Dermis blood vessel endothelial cell (primary cell): ENCODE measurements around the gene MUS81. TPM values are rescaled to one million over a fixed set of nuclear protein-coding genes. Genes with fewer than 3 reads are reported as not detected.
"Not testable (repeated sequence)": the region's sequence is repeated elsewhere in the genome, so short reads cannot be mapped to it uniquely, and the experiment has no call there.

Experiments
- DNase-seq: peaks from one replicate; pipeline ENCODE4 v3.0.0; 2010
- total RNA-seq: library from RNA; depleted of rRNA; stranded (reverse); fragments of >200 nt; gene quantifications from 2 replicates; pipeline ENCODE4 v1.2.3, GENCODE V29; 2014

MUS81 gene
- total RNA-seq, 1 donor from 2014 or later = 49.7 TPM

DNA sequence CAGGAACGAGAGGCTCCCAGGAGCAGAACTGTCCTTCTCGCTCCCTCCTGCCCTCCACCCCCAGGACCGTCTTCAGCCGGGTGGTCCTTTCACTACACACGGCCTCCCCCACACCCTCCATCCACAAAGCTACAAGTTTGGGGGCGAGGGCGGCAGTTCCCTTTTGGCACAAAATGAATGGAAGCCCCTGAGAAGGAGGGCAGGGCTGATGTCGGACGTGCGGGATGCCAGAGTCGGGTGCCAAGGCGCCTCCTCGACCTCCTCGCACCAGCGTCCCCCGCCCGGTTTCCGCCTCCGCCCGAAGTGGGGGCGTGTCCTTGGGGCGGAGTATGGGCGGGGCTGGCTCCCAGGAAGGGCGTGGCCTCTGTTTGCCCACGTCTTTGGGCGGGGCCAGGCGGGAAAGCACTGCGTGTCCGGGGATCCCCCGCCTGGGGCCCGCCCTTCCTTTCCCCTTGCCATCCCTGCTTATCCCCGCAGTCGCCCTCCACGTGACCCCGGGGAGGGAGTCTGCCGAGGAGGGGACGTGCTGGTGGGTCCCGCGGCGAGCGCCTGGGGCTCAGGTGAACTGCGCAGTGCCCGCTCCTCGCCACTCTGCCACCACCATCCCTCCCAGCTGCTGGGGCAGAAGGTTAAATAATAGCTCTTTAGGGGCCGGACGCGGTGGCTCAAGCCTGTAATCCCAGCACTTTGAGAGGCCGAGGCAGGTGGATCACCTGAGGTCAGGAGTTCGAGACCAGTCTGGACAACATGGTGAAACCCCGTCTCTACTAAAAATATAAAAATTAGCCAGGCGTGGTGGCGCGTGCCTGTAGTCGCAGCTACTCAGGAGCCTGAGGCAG lies 13.3 kb downstream of the MUS81 start:
- DNase-seq = peak; percentile 83

DNA sequence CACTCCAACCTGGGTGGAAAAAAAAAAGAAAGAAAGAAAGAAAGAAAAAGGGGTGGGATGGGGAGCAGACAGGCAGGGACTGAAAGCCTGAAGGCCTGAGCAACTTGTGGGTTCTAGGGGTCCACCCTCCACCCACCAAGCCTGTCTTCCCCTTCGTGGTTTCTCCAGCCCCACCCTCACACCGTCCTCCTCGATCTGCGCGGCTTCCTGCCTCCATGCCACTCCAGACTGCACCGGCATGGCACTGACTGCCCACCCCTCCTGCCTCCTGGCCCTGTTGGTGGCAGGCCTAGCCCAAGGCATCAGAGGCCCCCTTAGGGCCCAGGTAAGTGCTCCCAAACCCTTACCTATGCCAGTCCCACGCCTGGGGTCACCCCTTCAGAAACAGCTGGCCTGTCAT lies 19.4 kb downstream of the MUS81 start, which contains the start of gene CTSW:
TSS of gene CTSW (plus strand) at position 221 of the 400 bp plus-strand sequence. CDS start at position 239, 18 bp downstream.
- no peak for DNase-seq

DNA sequence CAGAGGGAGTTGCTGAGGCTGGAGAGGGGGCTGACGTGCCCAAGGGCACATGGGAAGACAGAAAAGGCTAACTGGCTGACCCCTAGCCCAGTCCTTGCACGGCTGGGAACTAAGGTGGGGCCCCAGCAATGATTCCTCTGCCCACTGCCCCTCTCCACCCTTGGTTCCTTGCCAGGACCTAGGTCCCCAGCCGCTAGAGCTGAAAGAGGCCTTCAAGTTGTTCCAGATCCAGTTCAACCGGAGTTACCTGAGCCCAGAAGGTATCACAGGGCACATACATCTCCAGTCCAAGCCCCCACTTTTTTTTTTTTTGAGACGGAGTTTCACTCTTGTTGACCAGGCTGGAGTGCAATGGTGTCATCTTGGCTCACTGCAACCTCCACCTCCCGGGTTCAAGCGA lies 19.8 kb downstream of the MUS81 start:
- no peak for DNase-seq

DNA sequence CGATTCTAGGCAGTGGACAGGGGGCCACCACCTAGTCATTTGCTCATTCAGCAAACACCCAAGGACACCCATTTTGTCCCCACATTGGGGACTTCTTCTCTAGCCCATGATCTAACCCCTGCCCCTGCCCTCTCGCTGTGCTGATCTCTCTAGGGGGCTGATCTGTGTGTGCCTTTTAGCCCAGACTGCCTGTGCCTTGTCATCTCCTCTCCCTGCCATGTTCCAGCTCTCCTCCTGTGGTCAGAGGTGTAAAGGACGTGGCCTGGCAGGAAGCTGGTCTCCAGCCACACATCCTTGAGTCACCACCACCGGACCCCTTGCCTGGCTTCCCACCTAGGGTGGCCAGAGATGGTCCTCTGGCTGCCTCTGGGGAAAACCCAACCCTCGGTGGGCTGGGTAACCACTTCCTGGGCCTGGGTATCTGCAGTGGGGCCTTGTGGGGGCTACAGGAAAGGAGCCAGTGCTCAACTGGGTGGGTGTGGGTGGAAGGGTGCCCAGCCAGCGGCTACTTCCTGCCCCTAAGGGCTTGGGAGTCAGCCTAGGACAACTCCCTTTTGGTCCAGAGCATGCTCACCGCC lies 20.7 kb downstream of the MUS81 start:
- no peak for DNase-seq

DNA sequence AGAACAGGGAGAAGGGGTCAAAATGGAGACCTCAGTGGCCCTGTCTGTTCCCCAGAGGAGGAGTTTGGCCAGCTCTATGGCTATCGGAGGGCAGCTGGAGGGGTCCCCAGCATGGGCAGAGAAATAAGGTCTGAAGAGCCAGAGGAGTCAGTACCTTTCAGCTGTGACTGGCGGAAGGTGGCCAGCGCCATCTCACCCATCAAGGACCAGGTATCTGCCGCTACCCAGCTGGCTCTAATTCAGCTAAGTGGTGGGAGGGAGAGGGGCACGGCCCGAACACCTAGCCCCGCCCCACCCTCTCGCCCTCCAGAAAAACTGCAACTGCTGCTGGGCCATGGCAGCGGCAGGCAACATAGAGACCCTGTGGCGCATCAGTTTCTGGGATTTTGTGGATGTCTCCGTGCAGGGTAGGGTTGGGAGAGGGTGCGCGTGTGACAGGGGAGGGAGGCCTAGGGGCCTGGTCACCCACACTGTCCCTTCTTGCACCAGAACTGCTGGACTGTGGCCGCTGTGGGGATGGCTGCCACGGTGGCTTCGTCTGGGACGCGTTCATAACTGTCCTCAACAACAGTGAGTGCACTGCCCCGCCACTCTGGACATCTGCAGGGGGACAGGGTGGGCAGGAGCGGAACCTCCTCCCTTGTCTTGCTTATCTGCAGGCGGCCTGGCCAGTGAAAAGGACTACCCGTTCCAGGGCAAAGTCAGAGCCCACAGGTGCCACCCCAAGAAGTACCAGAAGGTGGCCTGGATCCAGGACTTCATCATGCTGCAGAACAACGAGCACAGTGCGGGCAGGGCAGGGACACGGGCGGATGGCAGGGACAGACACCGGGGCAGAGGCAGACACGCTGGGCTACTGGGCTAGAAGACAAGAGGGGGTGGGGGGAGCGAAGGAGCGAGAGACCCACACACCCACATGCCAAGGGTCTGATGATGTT lies 22.2 kb downstream of the MUS81 start:
- no peak for DNase-seq

DNA sequence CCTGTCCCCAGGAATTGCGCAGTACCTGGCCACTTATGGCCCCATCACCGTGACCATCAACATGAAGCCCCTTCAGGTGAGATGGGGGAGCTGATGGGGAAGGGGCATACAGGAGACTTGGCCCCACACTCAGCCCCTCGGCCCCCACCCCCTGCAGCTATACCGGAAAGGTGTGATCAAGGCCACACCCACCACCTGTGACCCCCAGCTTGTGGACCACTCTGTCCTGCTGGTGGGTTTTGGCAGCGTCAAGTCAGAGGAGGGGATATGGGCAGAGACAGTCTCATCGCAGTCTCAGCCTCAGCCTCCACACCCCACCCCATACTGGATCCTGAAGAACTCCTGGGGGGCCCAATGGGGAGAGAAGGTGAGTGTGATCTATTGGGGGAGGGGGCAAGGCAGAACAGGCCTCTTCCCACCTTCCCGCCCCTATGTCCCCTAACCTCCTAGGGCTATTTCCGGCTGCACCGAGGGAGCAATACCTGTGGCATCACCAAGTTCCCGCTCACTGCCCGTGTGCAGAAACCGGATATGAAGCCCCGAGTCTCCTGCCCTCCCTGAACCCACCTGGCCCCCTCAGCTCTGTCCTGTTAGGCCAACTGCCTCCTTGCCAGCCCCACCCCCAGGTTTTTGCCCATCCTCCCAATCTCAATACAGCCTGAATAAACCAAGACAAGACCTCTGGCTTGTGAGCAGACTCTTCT lies 23.0 kb downstream of the MUS81 start:
- DNase-seq = no peak

DNA sequence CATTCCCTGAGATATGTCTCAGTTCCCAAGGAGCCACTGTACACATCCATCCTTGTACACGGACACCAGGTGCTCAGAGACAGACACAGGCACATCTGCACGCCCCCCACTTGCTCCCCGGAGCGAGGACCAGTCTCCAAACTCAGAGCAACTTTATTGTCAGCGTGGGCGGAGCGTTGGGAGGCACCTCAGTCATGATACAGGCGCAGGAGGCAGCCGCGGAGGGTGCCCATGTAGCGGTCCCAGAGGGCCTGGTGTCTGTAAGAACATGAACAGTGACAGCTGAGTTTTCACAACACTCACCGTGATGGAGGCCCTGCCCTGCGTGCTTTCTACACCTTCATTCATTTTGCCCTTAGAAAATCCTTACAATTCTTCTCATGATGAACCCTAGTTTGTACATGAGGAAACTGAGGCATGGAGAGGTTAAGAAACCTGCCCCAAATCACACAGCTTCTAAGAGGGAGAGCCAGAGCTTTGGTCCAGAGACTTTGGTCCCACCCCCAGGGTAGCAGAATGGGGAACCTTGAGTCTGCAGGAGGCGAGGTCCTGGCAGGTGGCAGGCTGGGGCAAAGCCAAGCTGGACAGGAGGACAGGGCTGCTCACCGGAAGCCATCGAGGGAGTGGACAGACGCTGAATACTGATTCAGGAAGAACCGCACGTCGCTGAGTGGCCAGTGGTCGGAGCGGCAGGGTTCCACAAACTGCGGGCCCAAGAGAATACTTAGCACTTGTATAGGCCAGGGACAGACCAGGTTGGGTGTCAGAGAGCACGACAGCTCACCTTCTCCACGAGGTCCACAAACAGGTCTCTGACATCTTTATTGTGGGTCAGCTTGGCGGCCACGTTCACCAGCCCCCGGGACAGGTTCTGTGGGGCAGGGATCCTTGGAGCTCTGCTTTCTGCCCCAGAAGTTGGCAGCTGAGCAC lies 23.8 kb downstream of the MUS81 start:
- no peak for DNase-seq

DNA sequence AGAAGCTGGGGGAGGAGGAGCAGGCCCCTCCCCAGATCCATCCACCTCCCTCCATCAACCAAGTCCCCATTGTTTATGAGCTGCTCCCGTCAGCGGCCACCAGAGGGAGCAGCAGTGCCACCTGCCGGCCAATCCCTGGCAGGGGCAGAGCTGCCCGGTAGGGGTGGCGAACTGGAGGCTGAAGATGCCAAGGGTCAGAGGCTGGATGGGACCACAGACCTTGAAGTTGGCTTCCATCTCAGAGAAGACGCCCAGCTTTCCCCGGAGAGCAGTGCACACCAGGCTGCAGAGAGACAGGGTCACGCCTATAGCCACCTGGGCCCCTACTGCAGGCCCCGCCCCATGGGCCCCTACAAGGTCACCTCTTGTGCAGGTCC lies 24.5 kb downstream of the MUS81 start:
- peak; percentile 91 for DNase-seq

DNA sequence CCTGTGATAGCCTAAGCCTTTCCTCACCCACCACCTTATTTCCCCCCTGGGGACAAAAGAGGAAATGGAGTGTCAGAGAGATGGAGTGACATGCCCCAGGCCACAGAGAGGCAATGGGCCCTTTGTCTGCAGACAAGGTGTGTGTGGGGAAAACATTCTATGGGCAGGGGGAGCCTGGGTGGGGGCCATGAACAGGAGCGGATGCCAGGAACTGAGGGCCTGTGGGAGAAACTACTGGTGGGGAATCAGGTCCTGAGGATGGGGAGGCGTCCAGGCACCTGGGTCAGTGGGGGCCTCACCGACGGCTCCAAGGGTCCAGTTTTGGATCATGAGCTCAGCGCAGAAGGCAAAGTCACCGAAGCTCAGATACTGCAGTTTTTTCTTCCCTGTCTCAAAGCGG lies 25.0 kb downstream of the MUS81 start:
- no peak for DNase-seq

DNA sequence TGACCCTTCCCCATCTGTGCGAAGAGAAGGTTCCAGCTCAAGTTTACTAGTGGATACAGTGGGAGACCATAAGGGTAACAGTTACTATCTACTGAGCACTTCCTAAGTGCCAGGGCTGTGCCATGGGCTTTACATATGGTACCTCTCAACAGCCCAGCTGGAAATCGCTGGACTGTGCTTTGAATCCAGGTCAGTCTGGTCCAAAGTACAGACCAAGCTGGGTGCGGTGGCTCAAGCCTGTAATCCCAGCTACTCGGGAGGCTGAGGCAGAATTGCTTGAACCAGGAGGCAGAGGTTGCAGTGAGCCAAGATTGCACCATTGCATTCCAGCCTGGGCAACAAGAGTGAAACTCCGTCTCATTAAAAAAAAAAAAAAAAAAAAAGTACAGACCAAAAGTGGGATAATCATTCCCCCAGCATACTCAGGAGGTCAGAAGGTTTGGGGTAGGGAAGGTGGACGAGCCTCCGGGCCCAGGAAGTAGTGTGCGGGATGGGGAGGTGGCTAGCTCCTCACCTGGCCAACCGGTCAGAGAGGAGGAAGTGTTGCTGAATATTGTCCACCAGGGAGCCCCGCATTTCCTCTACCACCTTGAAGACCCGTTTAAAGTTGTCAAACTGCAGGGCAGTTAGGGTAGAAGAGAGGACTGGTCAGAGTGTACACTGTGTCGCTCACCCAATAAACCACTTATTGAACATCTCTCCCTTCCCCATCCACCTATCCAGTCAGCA lies 25.7 kb downstream of the MUS81 start:
- no peak for DNase-seq

DNA sequence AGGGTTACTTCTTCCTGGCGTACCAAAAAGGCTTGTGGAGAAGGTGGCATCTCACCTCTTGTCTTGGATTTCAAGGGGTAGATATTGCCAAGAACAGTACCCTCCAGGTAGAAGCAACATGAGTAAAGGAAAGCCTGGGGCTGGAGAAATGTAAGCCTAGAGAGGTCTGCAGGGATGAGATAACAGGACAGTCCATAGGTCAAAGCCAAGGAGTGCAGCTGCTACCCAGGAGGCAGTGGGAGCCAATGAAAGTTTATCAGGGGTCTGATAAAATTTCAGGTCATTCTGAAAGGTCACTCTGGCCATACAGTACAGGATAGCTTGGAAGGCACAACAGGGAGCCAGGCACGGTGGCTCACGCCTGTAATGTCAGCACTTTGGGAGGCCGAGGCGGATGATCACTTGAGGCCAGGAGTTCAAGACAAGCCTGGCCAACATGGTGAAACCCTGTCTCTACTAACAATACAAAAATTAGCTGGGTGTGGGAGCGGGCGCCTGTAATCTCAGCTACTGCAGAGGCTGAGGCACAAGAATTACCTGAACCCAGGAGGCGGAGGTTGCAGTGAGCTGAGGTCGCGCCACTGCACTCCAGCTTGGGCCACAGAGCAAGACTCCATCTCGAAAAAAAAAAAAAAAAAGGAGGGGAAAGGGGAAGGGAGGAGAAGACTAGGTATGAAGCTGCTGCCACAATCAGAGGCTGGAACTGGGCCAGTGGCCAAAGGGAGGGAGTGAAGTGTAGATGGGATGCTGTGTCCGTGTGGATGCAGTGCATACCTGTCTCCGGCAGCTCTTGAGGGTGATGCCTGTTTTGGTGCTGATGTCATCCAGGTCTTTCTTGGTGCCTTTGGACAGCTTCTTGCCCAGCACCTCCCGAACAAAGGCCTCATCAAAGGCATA lies 26.8 kb downstream of the MUS81 start:
- DNase-seq = no peak

DNA sequence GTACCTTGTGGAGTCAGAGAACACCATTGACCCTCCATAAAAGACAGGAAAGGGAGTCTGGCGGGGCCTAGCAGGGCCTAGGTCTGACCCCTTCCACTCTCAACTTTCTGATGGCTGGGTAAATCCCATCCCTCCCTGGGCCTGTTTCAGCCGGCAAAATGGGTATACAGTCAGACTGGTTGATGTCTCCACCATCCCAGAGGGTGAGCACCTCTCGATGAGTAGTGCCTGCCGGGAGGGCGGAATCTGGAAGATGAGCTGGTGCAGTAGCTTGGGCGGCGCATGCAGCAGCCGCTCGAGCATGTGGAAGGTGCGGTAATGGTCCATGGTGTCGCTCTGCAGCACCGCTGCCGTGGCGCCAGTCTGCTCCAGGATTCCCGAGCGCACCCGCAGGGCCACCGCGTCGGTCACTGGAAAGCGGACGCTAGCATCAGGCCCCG lies 27.5 kb downstream of the MUS81 start:
- DNase-seq = no peak

DNA sequence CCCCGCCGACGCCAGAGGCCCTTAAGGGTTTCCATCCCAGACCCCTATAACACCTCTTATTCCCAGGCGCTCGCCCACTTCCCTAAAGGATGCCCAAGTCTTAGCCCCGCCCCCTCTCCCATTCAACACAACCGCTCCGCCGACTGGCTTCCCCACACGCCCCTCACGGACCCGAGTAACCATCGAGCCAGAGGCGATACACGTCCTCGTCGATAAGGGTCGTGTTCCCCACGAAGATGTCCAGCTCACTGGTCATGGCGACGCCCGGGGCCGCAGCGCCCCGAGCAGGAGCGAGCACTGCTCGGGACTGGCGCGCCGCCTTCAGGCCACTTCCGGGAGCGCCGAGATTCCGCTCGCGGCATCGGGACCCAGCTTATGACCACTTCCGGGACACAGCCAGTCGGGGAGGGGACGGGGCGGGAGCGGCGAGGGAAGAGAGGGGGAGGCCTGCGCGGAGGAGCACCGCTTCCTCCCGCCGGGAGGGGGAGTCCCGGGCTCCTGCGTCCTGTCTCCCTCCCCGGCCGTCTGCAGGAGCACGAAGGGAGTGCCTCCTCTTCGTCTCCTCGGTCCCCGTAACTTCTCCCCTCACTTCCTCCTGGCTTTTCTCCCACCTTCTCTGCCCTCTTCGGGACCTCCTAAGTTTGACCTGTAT lies 28.1 kb downstream of the MUS81 start, which contains the start of gene FIBP:
TSS of gene FIBP (minus strand) at position 309 of the 652 bp plus-strand sequence. CDS start at position 256, 53 bp downstream.
- DNase-seq = peak; percentile 98

DNA sequence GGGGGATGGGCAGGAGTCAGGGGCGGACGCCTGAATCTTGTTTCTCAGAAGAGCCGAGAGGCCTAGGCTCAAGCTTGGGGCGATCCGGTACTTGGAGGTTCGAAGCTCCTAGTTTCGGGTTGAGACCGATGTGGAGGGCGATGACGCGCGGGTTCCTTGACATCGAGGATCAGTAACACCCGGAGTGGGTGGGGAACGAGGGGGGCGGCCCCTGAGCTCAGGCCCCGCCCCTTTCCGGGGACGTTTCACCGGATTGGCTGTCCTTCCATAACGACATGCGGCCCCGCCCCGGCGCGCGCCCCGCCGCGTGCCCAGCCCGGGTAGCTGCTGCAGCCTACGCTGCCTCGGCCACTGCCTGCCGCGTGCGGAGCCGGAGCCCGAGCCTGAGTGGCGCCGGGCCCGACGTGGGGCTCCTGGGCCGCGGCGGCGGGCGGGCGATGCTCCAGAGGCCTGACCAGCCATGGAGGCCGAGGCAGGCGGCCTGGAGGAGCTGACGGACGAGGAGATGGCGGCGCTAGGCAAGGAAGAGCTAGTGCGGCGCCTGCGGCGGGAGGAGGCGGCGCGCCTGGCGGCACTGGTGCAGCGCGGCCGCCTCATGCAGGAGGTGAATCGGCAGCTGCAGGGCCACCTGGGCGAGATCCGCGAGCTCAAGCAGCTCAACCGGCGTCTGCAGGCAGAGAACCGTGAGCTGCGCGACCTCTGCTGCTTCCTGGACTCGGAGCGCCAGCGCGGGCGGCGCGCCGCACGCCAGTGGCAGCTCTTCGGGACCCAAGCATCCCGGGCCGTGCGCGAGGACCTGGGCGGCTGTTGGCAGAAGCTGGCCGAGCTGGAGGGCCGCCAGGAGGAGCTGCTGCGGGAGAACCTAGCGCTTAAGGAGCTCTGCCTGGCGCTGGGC lies 30.3 kb downstream of the MUS81 start, which contains the start of gene CCDC85B:
TSS of gene CCDC85B (plus strand) at position 350 of the 895 bp plus-strand sequence. CDS start at position 461, 111 bp downstream.
- DNase-seq = peak; percentile 97

DNA sequence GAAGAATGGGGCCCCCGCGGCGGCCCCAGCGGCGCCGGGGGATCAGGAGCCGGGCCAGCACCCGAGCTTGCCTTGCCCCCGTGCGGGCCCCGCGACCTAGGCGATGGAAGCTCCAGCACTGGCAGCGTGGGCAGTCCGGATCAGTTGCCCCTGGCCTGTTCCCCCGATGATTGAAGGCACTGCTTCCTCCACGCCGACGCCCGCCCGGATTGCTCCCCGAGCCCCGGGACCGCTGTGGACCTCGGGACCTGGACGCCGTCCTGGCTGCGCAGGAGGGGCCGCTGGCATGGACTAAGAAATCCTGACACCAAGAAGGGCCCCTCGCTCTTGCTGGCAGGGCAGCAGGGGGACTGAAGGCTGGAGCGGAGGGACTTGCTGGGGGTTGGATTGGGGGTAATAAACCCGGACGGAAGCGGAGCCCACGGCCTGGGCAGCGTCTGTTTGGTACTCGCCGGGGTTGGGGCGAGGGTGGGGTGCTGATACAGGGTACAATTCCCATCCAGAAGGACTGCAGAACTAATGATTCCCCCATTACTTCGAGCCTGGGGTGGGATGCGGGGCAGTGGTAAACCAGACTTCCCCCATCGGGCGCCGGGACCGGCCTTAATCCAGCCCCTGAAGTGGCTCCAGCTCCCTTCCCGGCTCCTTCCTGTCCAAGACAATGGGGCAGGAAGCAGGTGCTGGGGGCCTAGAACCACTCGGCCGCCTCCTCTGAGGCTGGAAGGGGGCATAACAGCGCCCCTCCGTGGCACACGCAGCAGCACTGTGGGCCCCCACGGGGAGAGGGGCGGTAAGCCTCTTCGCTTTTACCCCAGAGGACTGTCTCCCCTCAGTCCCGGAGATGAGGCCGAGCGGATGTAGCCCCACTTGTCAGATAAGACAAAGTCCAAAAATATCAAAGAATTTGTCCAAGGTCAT lies 31.2 kb downstream of the MUS81 start:
- peak; percentile 96 for DNase-seq

DNA sequence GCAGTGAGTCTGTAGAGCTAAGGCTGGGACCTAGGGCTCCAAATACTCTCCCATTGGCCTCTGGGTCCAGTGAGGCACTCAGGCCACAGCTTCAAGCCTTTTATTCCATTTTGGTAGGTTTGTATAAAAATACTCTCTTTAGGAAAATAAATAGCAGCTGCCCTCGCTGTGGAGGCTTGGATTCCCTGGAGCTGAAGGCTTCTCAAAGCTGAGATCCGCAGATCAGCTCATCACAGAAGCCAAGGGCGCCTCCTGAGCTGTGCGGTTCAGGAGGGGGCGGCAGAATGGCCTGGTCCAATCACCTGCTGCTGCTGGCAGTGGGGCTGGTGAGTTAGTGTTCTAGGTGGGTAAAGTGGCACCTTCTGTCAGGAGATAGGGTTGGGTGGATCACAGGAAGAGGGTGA lies 31.9 kb downstream of the MUS81 start:
- DNase-seq = not testable (repeated sequence)
